ENCODE results near the gene PCK2.

Gene PCK2

GRCh38 chr14:24057271-24057670, 36.8 kb upstream of the PCK2 start:
- H3K4me1 ChIP-seq = no peaks in the 10 kb centered on the region
- no peaks in the 10 kb centered on the region for H3K36me3 ChIP-seq (replicated peaks)
- no peak for DNase-seq (ENCODE audit: low spot score in 2 of 2)
- H3K4me3 ChIP-seq = no peak overlapping the region
- no peaks in the 10 kb centered on the region for H3K27me3 ChIP-seq (ENCODE audit: low read depth)
- in situ Hi-C loops (cut with MboI; ENCODE audit: low sequenced_read_pairs) = no loop called here
- H3K9me3 ChIP-seq = no peaks in the 10 kb centered on the region

- in situ Hi-C loops (cut with MboI; ENCODE audit: low sequenced_read_pairs) = no loop called here
- H3K27me3 ChIP-seq (ENCODE audit: low read depth) = no peaks in the 10 kb centered on the region
- no peaks in the 10 kb centered on the region for H3K36me3 ChIP-seq (replicated peaks)
- no peak overlapping the region for H3K4me3 ChIP-seq
- no peak for DNase-seq (ENCODE audit: low spot score in 2 of 2)
- H3K4me1 ChIP-seq = no peaks in the 10 kb centered on the region
- H3K9me3 ChIP-seq = no peaks in the 10 kb centered on the region
Observed at GRCh38 chr14:24057867-24058259, 36.2 kb upstream of the PCK2 start.

- Histone ChIP-seq H3K4me1 (no peaks in the 10 kb centered on the region), H3K27me3 (ENCODE audit: low read depth) (no peaks in the 10 kb centered on the region), H3K36me3 (replicated peaks) (no peaks in the 10 kb centered on the region), H3K4me3 (no peak overlapping the region), H3K9me3 (no peaks in the 10 kb centered on the region)
- in situ Hi-C loops (cut with MboI; ENCODE audit: low sequenced_read_pairs) = no loop called here
- peak; percentile 13 to 40 for DNase-seq (ENCODE audit: low spot score in 2 of 2)
Observed at GRCh38 chr14:24058260-24058950, 35.7 kb upstream of the PCK2 start.

- H3K27me3 ChIP-seq (ENCODE audit: low read depth) = no peaks in the 10 kb centered on the region
- no peaks in the 10 kb centered on the region for H3K36me3 ChIP-seq (replicated peaks)
- in situ Hi-C loops (cut with MboI; ENCODE audit: low sequenced_read_pairs) = no loop called here
- H3K9me3 ChIP-seq = no peaks in the 10 kb centered on the region
- H3K4me3 ChIP-seq = no peak overlapping the region
- H3K4me1 ChIP-seq = no peaks in the 10 kb centered on the region
- DNase-seq (ENCODE audit: low spot score in 2 of 2) = no peak
Observed at GRCh38 chr14:24058951-24059475, 35.1 kb upstream of the PCK2 start.

- DNase-seq (ENCODE audit: low spot score in 2 of 2) = no peak
- no peaks in the 10 kb centered on the region for H3K36me3 ChIP-seq (replicated peaks)
- H3K9me3 ChIP-seq = no peaks in the 10 kb centered on the region
- in situ Hi-C loops (cut with MboI; ENCODE audit: low sequenced_read_pairs) = no loop called here
- H3K27me3 ChIP-seq (ENCODE audit: low read depth) = no peaks in the 10 kb centered on the region
- no peak overlapping the region for H3K4me3 ChIP-seq
- no peaks in the 10 kb centered on the region for H3K4me1 ChIP-seq
Observed at GRCh38 chr14:24059841-24060388, 34.2 kb upstream of the PCK2 start.

GRCh38 chr14:24060443-24060842, 33.7 kb upstream of the PCK2 start:
- peak in 1 of 2 experiments; percentile 2 for DNase-seq (ENCODE audit: low spot score in 2 of 2)
- Histone ChIP-seq H3K4me3 (no peak overlapping the region), H3K4me1 (no peaks in the 10 kb centered on the region), H3K36me3 (replicated peaks) (no peaks in the 10 kb centered on the region), H3K27me3 (ENCODE audit: low read depth) (no peaks in the 10 kb centered on the region), H3K9me3 (no peaks in the 10 kb centered on the region)
- in situ Hi-C loops (cut with MboI; ENCODE audit: low sequenced_read_pairs) = no loop called here

GRCh38 chr14:24060984-24061913, 32.9 kb upstream of the PCK2 start:
- in situ Hi-C loops (cut with MboI; ENCODE audit: low sequenced_read_pairs) = no loop called here
- Histone ChIP-seq H3K4me3 (no peak overlapping the region), H3K36me3 (replicated peaks) (no peaks in the 10 kb centered on the region), H3K27me3 (ENCODE audit: low read depth) (peaks cover 3% of the 10 kb centered on the region; the same call in 1 of the 2 replicates), H3K4me1 (no peaks in the 10 kb centered on the region), H3K9me3 (no peaks in the 10 kb centered on the region)
- DNase-seq (ENCODE audit: low spot score in 2 of 2) = no peak

GRCh38 chr14:24062216-24062980, 31.7 kb upstream of the PCK2 start:
- DNase-seq (ENCODE audit: low spot score in 2 of 2) = no peak
- H3K4me1 ChIP-seq = no peaks in the 10 kb centered on the region
- no peaks in the 10 kb centered on the region for H3K9me3 ChIP-seq
- in situ Hi-C loops (cut with MboI; ENCODE audit: low sequenced_read_pairs) = no loop called here
- H3K4me3 ChIP-seq = no peak overlapping the region
- no peaks in the 10 kb centered on the region for H3K36me3 ChIP-seq (replicated peaks)
- peaks cover 3% of the 10 kb centered on the region; the same call in 1 of the 2 replicates for H3K27me3 ChIP-seq (ENCODE audit: low read depth)

- Histone ChIP-seq H3K36me3 (replicated peaks) (no peaks in the 10 kb centered on the region), H3K4me3 (no peak overlapping the region), H3K27me3 (ENCODE audit: low read depth) (peaks cover 3% of the 10 kb centered on the region; the same call in 1 of the 2 replicates), H3K9me3 (no peaks in the 10 kb centered on the region), H3K4me1 (no peaks in the 10 kb centered on the region)
- in situ Hi-C loops (cut with MboI; ENCODE audit: low sequenced_read_pairs) = no loop called here
- no peak for DNase-seq (ENCODE audit: low spot score in 2 of 2)
Observed at GRCh38 chr14:24063263-24063836, 30.8 kb upstream of the PCK2 start.

GRCh38 chr14:24064091-24064795, 29.9 kb upstream of the PCK2 start:
- Histone ChIP-seq H3K4me1 (no peaks in the 10 kb centered on the region), H3K36me3 (replicated peaks) (no peaks in the 10 kb centered on the region), H3K27me3 (ENCODE audit: low read depth) (peaks cover 5% of the 10 kb centered on the region; the same call in 1 of the 2 replicates), H3K4me3 (no peak overlapping the region), H3K9me3 (no peaks in the 10 kb centered on the region)
- DNase-seq (ENCODE audit: low spot score in 2 of 2) = no peak
- in situ Hi-C loops (cut with MboI; ENCODE audit: low sequenced_read_pairs) = no loop called here

GRCh38 chr14:24064856-24065255, 29.3 kb upstream of the PCK2 start:
- Histone ChIP-seq H3K27me3 (ENCODE audit: low read depth) (peaks cover 7% of the 10 kb centered on the region; the same call in 1 of the 2 replicates), H3K4me3 (no peak overlapping the region), H3K4me1 (no peaks in the 10 kb centered on the region), H3K36me3 (replicated peaks) (no peaks in the 10 kb centered on the region), H3K9me3 (no peaks in the 10 kb centered on the region)
- in situ Hi-C loops (cut with MboI; ENCODE audit: low sequenced_read_pairs) = no loop called here
- no peak for DNase-seq (ENCODE audit: low spot score in 2 of 2)

GRCh38 chr14:24065408-24065807, 28.7 kb upstream of the PCK2 start:
- DNase-seq (ENCODE audit: low spot score in 2 of 2) = no peak
- H3K36me3 ChIP-seq (replicated peaks) = no peaks in the 10 kb centered on the region
- no peak overlapping the region for H3K4me3 ChIP-seq
- H3K9me3 ChIP-seq = no peaks in the 10 kb centered on the region
- no peaks in the 10 kb centered on the region for H3K4me1 ChIP-seq
- in situ Hi-C loops (cut with MboI; ENCODE audit: low sequenced_read_pairs) = no loop called here
- H3K27me3 ChIP-seq (ENCODE audit: low read depth) = peaks cover 13% of the 10 kb centered on the region; the same call in 1 of the 2 replicates
